ENCODE results near the gene SLC4A4.

- TF ChIP-seq CTCF (IDR thresholded peaks at IDR 0.05): no peak
- TF ChIP-seq ZFX (IDR thresholded peaks at IDR 0.05; ENCODE audit: borderline replicate concordance): no peak
Measured at GRCh38 chr4:71520308-71520707, 181.5 kb downstream of the SLC4A4 start.

Measured in 22Rv1 (cell line).